Measurements from ENCODE around the gene NID1. TPM values are rescaled to one million over a fixed set of nuclear protein-coding genes. Genes with fewer than 3 reads are reported as not detected.

The NID1 gene
- total and polyA plus RNA-seq, 2 donors (not counting 3 experiments of a cell fraction or from before 2014, with no cell fraction given) = 87.0 to 109 TPM

DNA sequence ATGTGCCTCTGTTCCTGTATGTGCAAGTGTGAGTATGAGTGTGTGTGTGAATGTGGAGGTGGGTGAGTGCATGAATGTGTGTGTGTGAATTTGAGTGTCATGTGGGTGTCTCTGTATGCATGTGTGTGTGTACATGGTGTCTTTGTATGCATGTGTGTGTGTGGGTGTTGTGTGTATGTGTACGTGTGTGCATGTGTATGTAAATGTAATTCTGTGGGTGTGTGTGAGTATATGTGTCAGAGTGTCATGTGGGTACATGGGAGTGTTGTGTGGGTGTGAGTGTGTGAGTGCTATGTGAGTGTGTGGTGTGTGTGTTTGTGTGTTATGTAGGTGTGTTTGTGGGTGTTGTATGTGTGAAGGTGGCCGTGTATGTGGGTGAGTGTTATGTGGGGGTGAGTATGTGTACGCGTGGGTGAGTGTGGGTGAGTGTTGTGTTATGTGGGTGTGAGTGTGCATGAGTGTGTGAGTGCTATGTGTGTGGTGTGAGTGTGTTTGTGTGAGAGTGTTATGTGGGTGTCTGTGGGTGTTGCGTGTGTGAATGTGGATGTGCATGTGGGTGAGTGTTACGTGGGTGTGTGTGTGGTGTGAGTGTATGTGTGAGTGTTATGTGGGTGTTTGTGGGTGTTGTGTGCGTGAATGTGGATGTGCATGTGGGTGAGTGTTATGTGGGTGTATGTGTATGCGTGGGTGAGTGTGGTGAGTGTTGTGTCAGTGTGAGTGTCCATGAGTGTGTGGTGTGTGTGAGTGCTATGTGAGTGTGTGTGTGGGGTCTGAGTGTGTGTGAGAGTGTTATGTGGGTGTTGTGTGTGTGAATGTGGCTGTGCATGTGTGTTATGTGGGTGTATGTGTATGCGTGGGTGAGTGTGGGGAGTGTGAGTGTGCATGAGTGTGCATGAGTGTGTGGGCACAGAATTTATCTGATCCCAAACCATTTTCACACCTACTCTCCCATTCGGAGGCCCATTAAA, 36.6 kb upstream of the NID1 start:
- no TSS peak for BruUV-seq (replicated peaks)
- TF ChIP-seq JUN (IDR thresholded peaks at IDR 0.05; ENCODE audit: borderline replicate concordance, insufficient read depth, insufficient read length, low read depth) = no peak
- no peak for TF ChIP-seq MAX (IDR thresholded peaks at IDR 0.05; ENCODE audit: insufficient read depth, insufficient read length)
- no peak for TF ChIP-seq GATA2 (IDR thresholded peaks at IDR 0.05; ENCODE audit: insufficient read depth, insufficient read length, low read depth, low read length)
- no peaks in the 10 kb centered on the region for H4K20me1 ChIP-seq (replicated peaks; ENCODE audit: control insufficient read depth, extremely low read depth, insufficient read depth, low read length)
- no peaks in the 10 kb centered on the region for H3K36me3 ChIP-seq (ENCODE audit: control insufficient read depth in 2 of 2, extremely low read depth in 1 of 2, insufficient read depth in 2 of 2, low read length in 2 of 2)
- no peaks in the 10 kb centered on the region for H3K9me1 ChIP-seq (replicated peaks; ENCODE audit: control insufficient read depth, extremely low read depth, insufficient read depth, low read length)
- intact Hi-C loops (cut with micrococcal nuclease) (loop anchor here (2.0 to 5.0 kb wide), 2 partner anchors 673 to 766 kb away; no protein-coding TSS in a partner anchor), dilution Hi-C loops (cut with MboI; ENCODE audit: extremely low pct_ligation_motif_present, low sequenced_read_pairs) (no loop called here)
- H3K79me2 ChIP-seq (ENCODE audit: control insufficient read depth, insufficient read depth, low read length) = no peaks in the 10 kb centered on the region
- no peaks in the 10 kb centered on the region for H3K4me1 ChIP-seq (ENCODE audit: control insufficient read depth, extremely low read depth, insufficient read depth, low read length)
- FAIRE-seq (no peak), DNase-seq (ENCODE audit: low read depth, low spot score) (no peak)
- ChIA-PET POLR2A (no interaction called here), CTCF (no interaction called here)
- no peak overlapping the region for H3K9ac ChIP-seq (replicated peaks; ENCODE audit: extremely low read depth, insufficient read depth, low read length)
- H3K27ac ChIP-seq (ENCODE audit: insufficient read depth, low read depth, low read length) = no peak overlapping the region
- H3K27me3 ChIP-seq (ENCODE audit: control insufficient read depth in 2 of 2, insufficient read depth in 2 of 2, low read length in 2 of 2) = no peaks in the 10 kb centered on the region
- no peaks in the 10 kb centered on the region for H3K9me3 ChIP-seq (replicated peaks; ENCODE audit: control insufficient read depth, insufficient read depth, low read length)
- no peak overlapping the region for H3K4me2 ChIP-seq (ENCODE audit: insufficient read depth, low read length)
- no peak overlapping the region for H2AFZ ChIP-seq (ENCODE audit: low read depth, low read length)
- H3K4me3 ChIP-seq (replicated peaks in 1 of 3; ENCODE audit: insufficient read depth in 1 of 3, low read depth in 1 of 3, low read length in 3 of 3) = no peak overlapping the region

- ChIA-PET POLR2A (no interaction called here), CTCF (no interaction called here)
- no peaks in the 10 kb centered on the region for H4K20me1 ChIP-seq (replicated peaks; ENCODE audit: control insufficient read depth, extremely low read depth, insufficient read depth, low read length)
- no peak for TF ChIP-seq EZH2 (IDR thresholded peaks at IDR 0.05; ENCODE audit: borderline replicate concordance, low read depth, low read length, severe bottlenecking)
- BruUV-seq (replicated peaks) = no TSS peak
- H3K4me3 ChIP-seq (replicated peaks in 1 of 3; ENCODE audit: insufficient read depth in 1 of 3, low read depth in 1 of 3, low read length in 3 of 3) = no peak overlapping the region
- no peaks in the 10 kb centered on the region for H3K4me1 ChIP-seq (ENCODE audit: control insufficient read depth, extremely low read depth, insufficient read depth, low read length)
- no peaks in the 10 kb centered on the region for H3K9me3 ChIP-seq (replicated peaks; ENCODE audit: control insufficient read depth, insufficient read depth, low read length)
- dilution Hi-C loops (cut with MboI; ENCODE audit: extremely low pct_ligation_motif_present, low sequenced_read_pairs) (no loop called here), intact Hi-C loops (cut with micrococcal nuclease) (loop anchor here (5.0 kb wide), 1 partner anchor 767 kb away; no protein-coding TSS in a partner anchor)
- no peak overlapping the region for H3K4me2 ChIP-seq (ENCODE audit: insufficient read depth, low read length)
- no peak overlapping the region for H3K27ac ChIP-seq (ENCODE audit: insufficient read depth, low read depth, low read length)
- no peaks in the 10 kb centered on the region for H3K36me3 ChIP-seq (ENCODE audit: control insufficient read depth in 2 of 2, extremely low read depth in 1 of 2, insufficient read depth in 2 of 2, low read length in 2 of 2)
- no peaks in the 10 kb centered on the region for H3K9me1 ChIP-seq (replicated peaks; ENCODE audit: control insufficient read depth, extremely low read depth, insufficient read depth, low read length)
- H3K9ac ChIP-seq (replicated peaks; ENCODE audit: extremely low read depth, insufficient read depth, low read length) = no peak overlapping the region
- FAIRE-seq (no peak), DNase-seq (ENCODE audit: low read depth, low spot score) (no peak)
- H3K27me3 ChIP-seq (ENCODE audit: control insufficient read depth in 2 of 2, insufficient read depth in 2 of 2, low read length in 2 of 2) = no peaks in the 10 kb centered on the region
- no peaks in the 10 kb centered on the region for H3K79me2 ChIP-seq (ENCODE audit: control insufficient read depth, insufficient read depth, low read length)
- H2AFZ ChIP-seq (ENCODE audit: low read depth, low read length) = no peak overlapping the region
These were observed 35.9 kb upstream of the NID1 start for GRCh38 chr1:236100799-236101198.

Data from endothelial cell of umbilical vein (primary cell).